Muscle of leg (tissue), 11 donors: ENCODE measurements around the gene SLC16A8. TPM values are rescaled to one million over a fixed set of nuclear protein-coding genes. Genes with fewer than 3 reads are reported as not detected.

Experiments
- DNase-seq: peaks from one replicate; pipeline ENCODE4 v3.0.0; 2013
- H3K27ac ChIP-seq: one replicate; pipeline ENCODE4 v1.5.1; 2013; ENCODE audit warnings: mild to moderate bottlenecking, low read length, control low read depth
- H3K27me3 ChIP-seq: one replicate; pipeline ENCODE4 v1.6.1; 2013; ENCODE audit warnings: low read length; ENCODE audit not compliant: control insufficient read depth, insufficient read depth
- H3K36me3 ChIP-seq: one replicate; pipeline ENCODE4 v1.6.1; 2013; ENCODE audit warnings: low read length; ENCODE audit not compliant: control insufficient read depth, insufficient read depth
- H3K4me1 ChIP-seq: one replicate; pipeline ENCODE4 v1.6.1; 2013; ENCODE audit warnings: low read length; ENCODE audit not compliant: control insufficient read depth, insufficient read depth
- H3K4me3 ChIP-seq: one replicate; pipeline ENCODE4 v1.5.1; 2013; ENCODE audit warnings: low read length, control low read depth
- H3K9me3 ChIP-seq: replicated peaks from 2 replicates; pipeline ENCODE4 v1.6.1; 2013; ENCODE audit warnings: low read depth, low read length; ENCODE audit not compliant: control insufficient read depth
- WGBS: methylation state at CpG from one replicate; pipeline ENCODE4 v1.1.5; 2013; ENCODE audit warnings: missing lambda C conversion rate; ENCODE audit not compliant: insufficient coverage; 5-methylcytosine and 5-hydroxymethylcytosine counted together
- polyA plus RNA-seq, 8 donors: library from polyadenylated mRNA; unstranded; fragments of 120-200 nt; gene quantifications; one replicate each; pipeline versions ENCODE4 v1.2.1 to v1.2.3, GENCODE V29; 2013; ENCODE audit warnings: inconsistent platforms in 1 of 8, low replicate concordance in 1 of 8; ENCODE audit not compliant: insufficient read length in 8 of 8, insufficient read depth in 1 of 8
- total RNA-seq: library from RNA; stranded (reverse); fragments of 120-200 nt; gene quantifications from one replicate; pipeline ENCODE4 v1.2.4, GENCODE V29; 2013

Gene SLC16A8
- total and polyA plus RNA-seq, 9 donors, result 1.0 to 3.4 (median 2.4) TPM

GRCh38 chr22:38112381-38112780 lies 28.4 kb upstream of the SLC16A8 start:
- WGBS, result 89% methylated on average over 22 of the region's 22 CpGs
- DNase-seq, result no peak
- Histone ChIP-seq H3K36me3 (no peaks in the 10 kb centered on the region), H3K27ac (no peak overlapping the region), H3K4me1 (peaks cover 48% of the 10 kb centered on the region), H3K9me3 (no peaks in the 10 kb centered on the region), H3K4me3 (no peak overlapping the region), H3K27me3 (no peaks in the 10 kb centered on the region)

- Histone ChIP-seq H3K4me3 (no peak overlapping the region), H3K27me3 (no peaks in the 10 kb centered on the region), H3K9me3 (no peaks in the 10 kb centered on the region), H3K27ac (no peak overlapping the region), H3K4me1 (peaks cover 53% of the 10 kb centered on the region), H3K36me3 (no peaks in the 10 kb centered on the region)
- no peak for DNase-seq
- 73% methylated on average over 11 of the region's 11 CpGs for WGBS
These were observed 28.0 kb upstream of the SLC16A8 start for GRCh38 chr22:38111925-38112355.

DNA sequence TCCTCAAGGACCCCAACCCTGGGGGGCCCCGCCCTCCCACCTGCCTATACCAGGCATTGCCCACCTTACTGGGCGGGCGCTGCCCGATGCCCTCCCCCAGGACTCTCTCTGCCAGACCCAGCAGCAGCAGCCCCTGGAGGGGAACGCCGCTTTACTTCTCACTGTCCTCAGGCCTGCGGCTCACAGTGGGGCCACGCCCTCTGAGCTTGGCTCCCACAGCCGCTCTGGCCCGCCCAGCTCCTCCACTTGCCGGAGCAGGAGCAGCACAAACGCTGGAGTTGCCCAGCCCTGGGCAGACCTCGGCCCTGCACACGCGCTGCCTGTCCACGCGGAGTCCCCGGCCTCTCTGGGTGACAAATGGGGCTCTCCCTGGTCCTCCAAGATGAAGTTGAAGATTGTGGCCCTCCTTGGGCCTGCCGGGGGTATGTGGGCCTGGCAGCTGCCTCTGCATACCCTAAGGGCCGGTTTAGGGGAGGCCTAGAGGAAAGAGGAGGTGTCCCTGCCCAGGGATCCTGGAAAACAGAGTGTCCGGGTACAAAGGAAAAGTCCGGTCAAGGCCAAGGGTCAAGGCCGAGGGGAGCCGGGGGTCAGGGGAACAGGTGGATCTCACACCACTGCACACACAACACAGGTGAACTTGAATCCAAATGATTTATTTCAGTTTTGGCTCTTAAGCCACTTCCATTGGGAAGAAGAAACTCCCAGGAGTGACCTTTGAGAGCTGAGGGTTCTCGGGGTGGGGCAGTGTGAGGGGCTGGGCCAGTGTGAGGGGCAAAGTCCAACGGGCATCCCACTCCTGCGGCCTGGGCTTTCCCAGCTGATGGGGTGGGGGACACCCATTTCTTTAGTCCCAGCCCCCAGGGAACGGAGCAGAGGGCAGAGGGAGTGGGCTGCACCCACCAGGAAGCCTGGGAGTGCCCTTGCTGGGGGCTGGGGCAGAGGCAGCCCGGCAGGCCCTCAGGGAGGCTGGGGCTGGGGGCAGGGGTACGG lies 27.2 kb upstream of the SLC16A8 start:
- no peaks in the 10 kb centered on the region for H3K27me3 ChIP-seq
- H3K9me3 ChIP-seq, result no peaks in the 10 kb centered on the region
- no peak overlapping the region for H3K27ac ChIP-seq
- no peak overlapping the region for H3K4me3 ChIP-seq
- WGBS, result 57% methylated on average over 20 of the region's 30 CpGs
- DNase-seq, result no peak
- peaks cover 56% of the 10 kb centered on the region for H3K4me1 ChIP-seq
- H3K36me3 ChIP-seq, result no peaks in the 10 kb centered on the region

GRCh38 chr22:38110008-38110862 lies 26.3 kb upstream of the SLC16A8 start, which contains the start of gene BAIAP2L2:
TSS of gene BAIAP2L2 (minus strand) at chr22:38110684. CDS start at chr22:38110525, 159 bp downstream.
- no peak for DNase-seq
- WGBS, result 73% methylated on average over 16 of the region's 19 CpGs
- no peaks in the 10 kb centered on the region for H3K27me3 ChIP-seq
- H3K9me3 ChIP-seq, result no peaks in the 10 kb centered on the region
- no peak within 1 kb of the TSS for H3K27ac ChIP-seq
- peaks cover 55% of the 10 kb centered on the region for H3K4me1 ChIP-seq
- no peaks in the 10 kb centered on the region for H3K36me3 ChIP-seq
- H3K4me3 ChIP-seq, result no peak within 1 kb of the TSS

- no peak overlapping the region for H3K27ac ChIP-seq
- DNase-seq, result no peak
- 79% methylated on average over 14 of the region's 22 CpGs for WGBS
- H3K4me3 ChIP-seq, result no peak overlapping the region
- no peaks in the 10 kb centered on the region for H3K36me3 ChIP-seq
- no peaks in the 10 kb centered on the region for H3K9me3 ChIP-seq
- H3K4me1 ChIP-seq, result peaks cover 48% of the 10 kb centered on the region
- H3K27me3 ChIP-seq, result no peaks in the 10 kb centered on the region
These were observed 25.5 kb upstream of the SLC16A8 start for GRCh38 chr22:38109371-38110001.

GRCh38 chr22:38108561-38109319 lies 24.8 kb upstream of the SLC16A8 start:
- Histone ChIP-seq H3K4me3 (no peak overlapping the region), H3K27me3 (no peaks in the 10 kb centered on the region), H3K9me3 (no peaks in the 10 kb centered on the region), H3K4me1 (peaks cover 42% of the 10 kb centered on the region), H3K27ac (no peak overlapping the region), H3K36me3 (no peaks in the 10 kb centered on the region)
- WGBS, result 78% methylated on average over 12 of the region's 15 CpGs
- no peak for DNase-seq

GRCh38 chr22:38107692-38108515 lies 23.9 kb upstream of the SLC16A8 start:
- H3K4me1 ChIP-seq, result peaks cover 36% of the 10 kb centered on the region
- H3K36me3 ChIP-seq, result no peaks in the 10 kb centered on the region
- WGBS, result 43% methylated on average over 15 of the region's 17 CpGs
- H3K4me3 ChIP-seq, result no peak overlapping the region
- peak; percentile 61 for DNase-seq
- no peaks in the 10 kb centered on the region for H3K27me3 ChIP-seq
- no peak overlapping the region for H3K27ac ChIP-seq
- no peaks in the 10 kb centered on the region for H3K9me3 ChIP-seq

DNA sequence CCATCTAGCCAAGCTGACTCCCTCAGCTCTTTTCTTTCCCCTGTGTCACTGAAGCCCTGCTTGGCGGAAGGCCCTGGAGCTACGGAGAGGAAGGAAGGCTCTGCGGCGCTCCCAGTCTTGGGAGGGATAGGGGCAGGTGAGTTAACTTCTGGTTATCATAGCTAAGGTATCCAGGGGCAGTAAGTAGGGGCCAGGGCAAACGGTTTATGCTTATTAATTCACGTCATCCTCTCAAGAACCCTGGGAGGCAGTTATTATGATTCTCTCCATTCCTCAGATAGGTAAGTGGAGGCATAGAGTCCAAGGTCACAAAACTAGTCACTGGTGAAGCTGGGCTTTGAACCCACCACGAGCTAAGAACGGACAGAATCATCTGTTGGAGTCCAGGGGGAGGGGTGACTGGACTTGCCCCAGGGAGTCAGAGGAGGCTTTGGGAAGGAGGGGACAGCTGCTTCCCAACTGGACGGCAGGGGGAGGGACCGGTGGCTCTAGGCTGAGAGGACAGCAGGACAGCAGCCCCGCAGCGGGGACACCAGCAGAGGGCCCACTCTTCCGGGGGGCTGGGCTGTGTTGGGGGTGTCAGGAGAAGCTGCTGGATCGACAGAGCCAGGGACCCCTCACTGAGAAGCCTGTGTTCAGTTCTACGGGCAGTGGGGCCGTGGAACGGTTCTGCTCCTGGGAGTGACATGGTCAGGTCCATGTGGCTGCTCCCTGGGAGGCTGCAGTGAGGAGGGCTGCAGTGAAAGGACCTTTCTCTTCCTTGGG lies 23.0 kb upstream of the SLC16A8 start:
- Histone ChIP-seq H3K9me3 (no peaks in the 10 kb centered on the region), H3K27ac (no peak overlapping the region), H3K36me3 (no peaks in the 10 kb centered on the region), H3K27me3 (no peaks in the 10 kb centered on the region), H3K4me3 (no peak overlapping the region), H3K4me1 (peaks cover 32% of the 10 kb centered on the region)
- no peak for DNase-seq
- 41% methylated on average over 13 of the region's 17 CpGs for WGBS
